SKM-1 (cell line): Measurements from ENCODE around the gene SPECC1.
"Not testable (repeated sequence)": the region's sequence is repeated elsewhere in the genome, so short reads cannot be mapped to it uniquely, and the experiment has no call there.

Experiments
- DNase-seq: peaks from one replicate; lab custom pipeline; 2025; ENCODE audit not compliant: unreplicated experiment; lab: John Stamatoyannopoulos, UW

Gene SPECC1

GRCh38 chr17:20205609-20206008 lies 196.4 kb downstream of the SPECC1 start:
- DNase-seq: no peak

GRCh38 chr17:20206068-20206467 lies 196.9 kb downstream of the SPECC1 start:
- no peak for DNase-seq

GRCh38 chr17:20206591-20206990 lies 197.4 kb downstream of the SPECC1 start:
- no peak for DNase-seq

GRCh38 chr17:20207262-20207985 lies 198.3 kb downstream of the SPECC1 start:
- DNase-seq: no peak

- DNase-seq: no peak
Measured at GRCh38 chr17:20208717-20209116, 199.6 kb downstream of the SPECC1 start.

- no peak for DNase-seq
Measured at GRCh38 chr17:20210180-20210579, 201.0 kb downstream of the SPECC1 start.

- no peak for DNase-seq
Measured at GRCh38 chr17:20210614-20211013, 201.5 kb downstream of the SPECC1 start.

- no peak for DNase-seq
Measured at GRCh38 chr17:20211246-20211645, 202.1 kb downstream of the SPECC1 start.

- no peak for DNase-seq
Measured at GRCh38 chr17:20213449-20213848, 204.3 kb downstream of the SPECC1 start.

GRCh38 chr17:20214794-20215193 lies 205.6 kb downstream of the SPECC1 start:
- DNase-seq: no peak

GRCh38 chr17:20216154-20216815 lies 207.1 kb downstream of the SPECC1 start:
- no peak for DNase-seq

GRCh38 chr17:20216853-20217252 lies 207.7 kb downstream of the SPECC1 start:
- no peak for DNase-seq

- DNase-seq: no peak
Measured at GRCh38 chr17:20217677-20218076, 208.5 kb downstream of the SPECC1 start.

GRCh38 chr17:20218272-20218671 lies 209.1 kb downstream of the SPECC1 start:
- DNase-seq: no peak

GRCh38 chr17:20223808-20224328 lies 214.7 kb downstream of the SPECC1 start:
- DNase-seq: no peak

GRCh38 chr17:20224379-20224778 lies 215.2 kb downstream of the SPECC1 start:
- no peak for DNase-seq

- no peak for DNase-seq
Measured at GRCh38 chr17:20225162-20226115, 216.3 kb downstream of the SPECC1 start.

GRCh38 chr17:20226814-20227482 lies 217.8 kb downstream of the SPECC1 start:
- peak; percentile 36 for DNase-seq

- not testable (repeated sequence) for DNase-seq
Measured at GRCh38 chr17:20227720-20228370, 218.7 kb downstream of the SPECC1 start.

GRCh38 chr17:20228410-20228809 lies 219.3 kb downstream of the SPECC1 start:
- no peak for DNase-seq
